HepG2 (cell line): Measurements from ENCODE around the gene DMGDH. TPM values are rescaled to one million over a fixed set of nuclear protein-coding genes. Genes with fewer than 3 reads are reported as not detected.

Source experiments
- CHD4 ChIP-seq: fragments of 200-600 bp; sonication (generic); IDR thresholded peaks from 2 replicates; pipeline ENCODE4 v1.7.0; 2017; ENCODE audit warnings: mild to moderate bottlenecking, low read length, borderline replicate concordance
- E2F2 ChIP-seq: sonication (generic); formaldehyde crosslinking; IDR thresholded peaks from 2 replicates; pipeline ENCODE4 v1.4.0; 2020; ENCODE audit warnings: missing genetic modification reagents, borderline replicate concordance
- NR2F1 ChIP-seq, 2 experiments: fragments of 450-650 bp in 1 of 2; formaldehyde crosslinking in 1 of 2; IDR thresholded peaks; 2 replicates each; pipeline versions ENCODE4 v1.5.0 to v1.6.1; 2016 to 2020; ENCODE audit warnings: mild to moderate bottlenecking in 1 of 2, missing compliant biosample characterization in 1 of 2, missing genetic modification reagents in 1 of 2, moderate library complexity in 1 of 2
- RXRB ChIP-seq: IDR thresholded peaks from 2 replicates; pipeline ENCODE4 v1.6.1; 2016; ENCODE audit warnings: borderline replicate concordance, missing genetic modification reagents, missing compliant biosample characterization
- SKIL ChIP-seq: sonication (generic); formaldehyde crosslinking; IDR thresholded peaks from 2 replicates; pipeline ENCODE4 v1.8.0; 2022; ENCODE audit warnings: missing genetic modification reagents, mild to moderate bottlenecking, moderate library complexity, borderline replicate concordance
- SOX6 ChIP-seq, 2 experiments: fragments of 450-650 bp in 1 of 2; sonication (generic) in 1 of 2; formaldehyde crosslinking in 1 of 2; IDR thresholded peaks; 2 replicates each; pipeline versions ENCODE4 v1.4.0 to v1.6.1; 2017 to 2020; ENCODE audit warnings: antibody characterized with exemption in 1 of 2, mild to moderate bottlenecking in 1 of 2, missing genetic modification reagents in 1 of 2
- TRAFD1 ChIP-seq: sonication (generic); formaldehyde crosslinking; IDR thresholded peaks from 2 replicates; pipeline ENCODE4 v1.5.1; 2020; ENCODE audit warnings: missing genetic modification reagents, mild to moderate bottlenecking, borderline replicate concordance
- U2AF1 ChIP-seq: fragments of 200-400 bp; formaldehyde crosslinking; optimal IDR thresholded peaks from 2 replicates; pipeline ENCODE3; 2017; ENCODE audit warnings: mild to moderate bottlenecking, low read depth, low read length
- ZNF770 ChIP-seq: sonication (generic); formaldehyde crosslinking; IDR thresholded peaks from 2 replicates; pipeline ENCODE4 v1.5.0; 2020; ENCODE audit warnings: mild to moderate bottlenecking, missing genetic modification reagents
- polyA plus RNA-seq, 8 experiments: library from polyadenylated mRNA; depleted of rRNA in 3 of 8; stranded (reverse) in 7 of 8; unstranded in 1 of 8; fragments of >200 nt; fragmentation: Illumina TruSeq in 4 of 8; extraction: Trizol in 4 of 8; gene quantifications; 2 replicates each; pipeline versions ENCODE4 v1.2.1 to v1.2.3, GENCODE V29; 2011 to 2016; ENCODE audit warnings: low read depth in 4 of 8, missing spikeins in 1 of 8, mixed read lengths in 1 of 8; ENCODE audit not compliant: insufficient read depth in 1 of 8
- total RNA-seq, 5 experiments: library from RNA; depleted of rRNA; stranded (reverse); fragments of >200 nt; fragmentation: Illumina TruSeq; extraction: Trizol; gene quantifications; 2 replicates each; pipeline ENCODE4 v1.2.3, GENCODE V29; 2016; ENCODE audit warnings: low read depth in 1 of 5
- TF ChIP-seq, protein P1 (sequence below): sonication (generic); IDR thresholded peaks from 2 replicates; pipeline ENCODE4 v1.6.1; 2016; ENCODE audit warnings: low read depth, borderline replicate concordance

Gene DMGDH
- total and polyA plus RNA-seq, 2 of the 13 experiments (the other 11 are each of a cell fraction or from before 2014, with no cell fraction given), result 3.6 to 7.9 TPM

DNA sequence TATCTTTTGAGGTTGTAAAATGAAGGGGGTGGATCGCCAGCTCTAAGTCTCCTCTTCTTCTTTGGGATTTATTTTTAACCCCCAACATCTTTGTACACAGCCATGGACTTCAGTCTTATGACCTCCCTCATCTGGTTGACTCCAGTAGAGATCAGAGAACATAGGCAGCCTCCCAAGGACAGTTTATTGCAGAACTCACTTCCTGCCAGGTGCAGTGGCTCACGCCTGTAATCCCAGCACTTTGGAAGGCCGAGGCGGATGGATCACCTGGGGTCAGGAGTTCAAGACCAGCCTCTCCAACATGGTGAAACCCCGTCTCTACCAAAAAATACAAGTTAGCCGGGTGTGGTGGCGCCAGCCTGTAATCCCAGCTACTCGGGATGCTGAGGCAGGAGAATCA is 39.3 kb upstream of the DMGDH start (continued):
- peak; percentile 70 for TF ChIP-seq ZNF770 (CRISPR knock-in tag)
- no peak; a peak in 1 of 4 replicates for TF ChIP-seq NR2F1 (CRISPR knock-in tag; IDR thresholded peaks at IDR 0.05)
- peak; percentile 45; the same call in 1 of the 2 replicates for TF ChIP-seq SKIL (CRISPR knock-in tag)
- TF ChIP-seq, protein P1, sequence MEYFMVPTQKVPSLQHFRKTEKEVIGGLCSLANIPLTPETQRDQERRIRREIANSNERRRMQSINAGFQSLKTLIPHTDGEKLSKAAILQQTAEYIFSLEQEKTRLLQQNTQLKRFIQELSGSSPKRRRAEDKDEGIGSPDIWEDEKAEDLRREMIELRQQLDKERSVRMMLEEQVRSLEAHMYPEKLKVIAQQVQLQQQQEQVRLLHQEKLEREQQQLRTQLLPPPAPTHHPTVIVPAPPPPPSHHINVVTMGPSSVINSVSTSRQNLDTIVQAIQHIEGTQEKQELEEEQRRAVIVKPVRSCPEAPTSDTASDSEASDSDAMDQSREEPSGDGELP, result peak; percentile 62; the same call in 1 of the 2 replicates
- TF ChIP-seq TRAFD1 (CRISPR knock-in tag), result no peak
- TF ChIP-seq E2F2 (CRISPR knock-in tag), result no peak
- TF ChIP-seq SOX6 (IDR thresholded peaks at IDR 0.05), result no peak
- peak; percentile 53 for TF ChIP-seq SOX6 (CRISPR knock-in tag; IDR thresholded peaks at IDR 0.05)
- no peak for TF ChIP-seq U2AF1
- peak; percentile 81 for TF ChIP-seq RXRB (CRISPR knock-in tag)
- no peak for TF ChIP-seq CHD4
